Posterior vena cava (tissue), 2 donors: ENCODE data around the gene MED12L. TPM values are rescaled to one million over a fixed set of nuclear protein-coding genes. Genes with fewer than 3 reads are reported as not detected.

ENCODE experiments used
- DNase-seq: peaks from one replicate; pipeline ENCODE4 v3.0.0-alpha.2; 2020; ENCODE audit warnings: low spot score
- intact Hi-C, 2 donors: fragments of 100-400 bp; cut with DNase I; formaldehyde crosslinking; loops; one replicate each; pipeline versions ENCODE4 v1.14.1 to v1.14.2; 2022 to 2023
- total RNA-seq, 2 donors: library from RNA; stranded (reverse); fragmentation: NEBNext Ultra II Directional; extraction: Animal tissue kit (Norgen Biotek cat#: 25700); gene quantifications; one replicate each; pipeline ENCODE4 v1.2.1, GENCODE V29; 2021
- donor health status: DM: yes; HTN: yes; CAD: no.
- donor health status: DM: yes; HTN: yes; CAD: no.

Gene MED12L
- total RNA-seq, 2 donors from 2014 or later, result 0.60 to 1.00 TPM

DNA sequence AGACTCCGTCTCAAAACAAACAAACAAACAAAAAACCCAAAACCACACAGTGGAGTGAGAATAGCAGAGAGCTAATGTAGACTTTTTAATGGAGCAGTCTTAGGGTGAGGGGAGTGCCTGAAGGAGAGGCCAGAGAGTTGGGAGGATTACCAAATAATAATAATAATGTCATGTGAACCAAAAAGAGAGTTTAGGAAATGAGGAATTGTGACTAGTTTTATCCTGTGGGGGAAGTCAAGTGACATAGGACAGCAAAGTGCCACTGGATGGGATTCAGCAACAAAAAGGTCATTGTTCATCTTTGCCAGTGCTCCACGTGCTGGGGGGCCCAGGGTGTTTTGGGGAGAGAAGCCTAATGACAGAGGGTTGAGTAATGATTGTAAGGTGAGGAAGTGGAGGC is 218.3 kb downstream of the MED12L start:
- intact Hi-C loops, result no loop called here

DNA sequence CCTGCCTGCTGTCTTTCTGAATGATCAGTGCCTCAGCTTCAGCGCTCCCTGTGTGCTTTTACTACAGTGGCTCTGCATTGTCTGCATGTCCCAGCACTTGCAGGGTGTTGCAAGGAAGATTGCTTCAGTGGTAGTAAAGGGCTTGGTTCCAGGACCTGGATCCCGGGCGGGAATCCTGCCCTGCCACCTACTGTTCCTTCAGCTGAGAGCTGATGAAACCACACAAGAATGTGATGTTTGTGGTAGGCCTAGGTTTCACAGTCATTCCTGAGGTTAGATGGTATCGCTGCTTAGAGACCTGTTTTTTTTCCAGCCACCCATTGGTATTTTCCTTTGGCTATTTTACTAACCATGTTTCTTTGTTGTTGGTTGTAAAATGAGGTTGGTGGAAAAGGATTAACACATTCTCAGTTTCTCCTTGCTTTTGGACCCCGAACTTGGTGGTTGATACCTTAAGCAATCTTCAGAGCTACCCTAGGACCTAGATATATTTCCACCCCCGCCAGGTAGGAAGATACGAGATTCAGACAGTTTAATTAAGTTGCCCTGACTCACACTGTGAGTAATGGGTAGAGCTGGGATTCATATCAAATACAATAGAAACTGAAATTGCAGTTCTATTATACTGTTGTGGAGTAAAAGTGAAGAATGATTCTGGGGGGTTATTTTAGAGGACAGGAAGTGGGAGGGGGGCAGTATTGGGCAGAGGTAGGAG is 219.8 kb downstream of the MED12L start:
- intact Hi-C loops, result no loop called here
- DNase-seq, result peak; percentile 85

More for the DNA sequence above, 218.3 kb downstream of the MED12L start:
- no peak for DNase-seq

GRCh38 chr3:151305775-151306151 is 220.3 kb downstream of the MED12L start:
- no peak for DNase-seq

DNA sequence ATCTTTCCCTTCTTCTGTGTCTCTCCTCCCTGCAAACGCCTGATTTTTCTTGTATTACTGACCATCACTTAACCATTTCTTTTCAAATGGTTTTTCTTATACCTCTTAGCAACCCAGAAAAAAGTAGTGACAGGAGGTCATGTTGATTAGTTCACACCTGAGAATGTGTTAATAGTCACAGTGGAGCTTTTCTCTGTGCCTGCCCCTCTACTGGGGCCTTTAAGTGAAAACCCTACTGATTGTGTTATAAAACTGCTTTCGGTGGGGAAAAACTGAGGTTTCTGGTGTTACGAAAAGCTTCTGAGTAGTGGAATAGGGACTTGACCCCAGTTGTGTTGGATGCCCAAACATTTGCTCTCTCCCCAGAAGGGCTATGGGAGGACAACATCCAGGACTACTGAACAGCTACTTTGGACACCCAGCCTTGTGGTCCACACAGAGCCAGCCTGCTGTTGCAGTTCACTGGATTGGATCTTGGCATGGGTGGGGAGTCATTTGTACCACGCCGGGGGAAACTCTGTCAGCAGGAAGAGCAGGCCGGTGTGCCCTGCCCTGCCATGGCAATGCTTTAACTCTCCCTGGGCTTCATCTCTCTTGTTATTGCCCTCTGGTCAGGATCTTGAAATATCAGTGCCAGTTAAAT is 220.8 kb downstream of the MED12L start:
- DNase-seq, result no peak
- intact Hi-C loops, result no loop called here

More at GRCh38 chr3:151305775-151306151, 220.3 kb downstream of the MED12L start:
- intact Hi-C loops, result no loop called here

DNA sequence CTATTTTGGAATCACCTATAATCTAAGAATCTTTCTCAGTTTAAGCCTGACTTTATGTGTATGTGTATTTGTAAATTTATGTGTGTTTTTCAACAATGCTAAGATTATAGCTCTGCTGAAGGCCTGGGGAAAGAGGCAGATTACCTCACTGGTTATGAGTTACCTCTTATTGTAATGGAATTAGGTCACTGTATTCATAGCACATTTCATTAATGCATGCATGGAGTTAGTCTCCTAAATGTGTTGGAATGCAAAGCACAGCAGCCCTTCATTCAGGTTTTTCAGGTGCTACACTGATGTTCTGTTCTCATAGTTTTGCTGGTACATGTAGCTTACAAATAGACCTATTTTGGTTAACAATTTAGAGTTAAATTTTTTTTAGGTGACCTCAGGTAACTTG is 221.7 kb downstream of the MED12L start:
- intact Hi-C loops, result no loop called here
- DNase-seq, result no peak

DNA sequence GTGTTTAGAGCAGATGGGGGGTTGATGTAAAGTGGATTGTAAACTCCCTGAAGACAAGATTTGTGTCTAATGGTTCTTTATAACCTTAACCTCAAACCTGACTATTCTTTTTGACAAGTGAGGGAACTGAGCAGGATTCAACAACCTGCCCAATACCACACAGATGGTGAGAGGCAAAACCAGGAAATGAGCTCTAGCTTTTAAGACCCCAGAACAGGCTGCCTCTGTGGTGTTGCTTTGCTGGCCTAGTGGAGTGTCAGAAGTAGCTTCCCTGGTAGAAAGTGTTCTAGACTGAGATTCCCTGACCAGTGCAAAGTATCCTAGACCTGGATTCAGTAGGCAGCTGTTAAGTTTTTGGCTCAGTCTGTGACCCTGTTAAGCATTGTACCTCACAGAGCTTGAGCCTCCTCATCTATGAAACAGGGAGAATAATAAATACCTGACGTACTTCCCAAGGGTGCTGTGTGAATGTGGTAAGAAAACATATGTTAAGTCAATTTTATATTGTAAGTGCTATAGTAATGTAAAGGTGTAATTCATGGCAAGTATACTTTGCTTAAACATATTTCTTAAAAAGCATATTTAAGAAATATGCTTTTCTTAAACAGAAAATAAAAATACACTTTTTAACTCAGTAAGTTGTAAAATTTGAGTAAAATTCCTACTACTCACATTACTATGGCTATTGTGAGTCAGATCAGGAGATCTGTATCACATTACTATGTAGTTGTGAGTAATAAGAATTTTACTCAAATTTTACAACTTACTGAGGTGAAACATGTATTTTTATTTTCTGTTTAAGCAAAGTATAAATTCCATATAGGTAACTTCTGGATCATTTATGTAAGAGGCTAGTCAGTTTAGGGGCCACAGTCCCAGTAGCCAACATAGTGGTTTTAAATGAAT is 222.4 kb downstream of the MED12L start:
- DNase-seq, result no peak
- intact Hi-C loops, result no loop called here

DNA sequence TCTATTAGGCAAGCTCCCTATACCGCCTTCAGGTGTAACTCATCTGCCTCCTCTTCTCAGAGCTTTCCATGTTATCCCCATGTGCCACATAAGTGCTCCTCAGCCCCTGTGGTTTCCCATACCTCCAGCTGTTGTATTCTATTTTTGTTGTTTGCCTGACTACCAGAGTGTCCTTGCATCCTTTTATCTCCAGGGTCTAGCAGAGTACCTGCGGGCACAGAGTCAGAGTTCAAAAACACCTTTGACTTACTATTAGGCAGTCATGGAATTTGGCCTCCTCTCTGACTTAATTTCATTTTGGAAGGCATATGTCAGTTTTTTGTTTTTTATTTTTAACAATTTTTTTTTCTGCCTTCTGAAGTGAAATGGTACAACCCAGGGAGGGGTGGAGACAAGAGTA is 224.1 kb downstream of the MED12L start:
- DNase-seq, result no peak

GRCh38 chr3:151312972-151313371 is 227.5 kb downstream of the MED12L start:
- no peak for DNase-seq
- intact Hi-C loops, result no loop called here

More for the DNA sequence above, 224.1 kb downstream of the MED12L start:
- intact Hi-C loops, result no loop called here

- DNase-seq, result no peak
- intact Hi-C loops, result no loop called here
Observed at GRCh38 chr3:151314137-151314536, 228.7 kb downstream of the MED12L start.

- intact Hi-C loops, result no loop called here
- DNase-seq, result no peak
Observed at GRCh38 chr3:151314593-151314992, 229.1 kb downstream of the MED12L start.

DNA sequence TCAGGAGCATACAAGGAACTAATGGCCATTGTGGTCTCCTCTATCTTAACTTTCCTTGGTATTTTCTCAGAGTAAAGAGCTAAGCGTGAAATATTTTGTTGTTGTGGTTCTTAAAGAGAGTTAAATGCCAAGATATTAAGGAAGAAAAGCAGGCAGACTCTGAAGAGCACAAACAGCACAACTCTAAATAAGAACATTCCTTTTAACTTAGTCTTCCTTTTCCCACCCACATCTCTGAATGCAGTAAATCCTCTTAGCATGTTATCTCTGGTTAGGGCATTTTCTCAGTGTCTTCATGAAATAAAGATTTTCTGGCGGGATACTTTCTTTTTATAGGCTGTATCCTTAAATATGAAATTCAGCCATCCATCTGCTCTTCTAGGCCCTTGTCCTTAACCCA is 229.7 kb downstream of the MED12L start:
- intact Hi-C loops, result no loop called here
- no peak for DNase-seq

GRCh38 chr3:151315846-151316245 is 230.4 kb downstream of the MED12L start:
- intact Hi-C loops, result no loop called here

DNA sequence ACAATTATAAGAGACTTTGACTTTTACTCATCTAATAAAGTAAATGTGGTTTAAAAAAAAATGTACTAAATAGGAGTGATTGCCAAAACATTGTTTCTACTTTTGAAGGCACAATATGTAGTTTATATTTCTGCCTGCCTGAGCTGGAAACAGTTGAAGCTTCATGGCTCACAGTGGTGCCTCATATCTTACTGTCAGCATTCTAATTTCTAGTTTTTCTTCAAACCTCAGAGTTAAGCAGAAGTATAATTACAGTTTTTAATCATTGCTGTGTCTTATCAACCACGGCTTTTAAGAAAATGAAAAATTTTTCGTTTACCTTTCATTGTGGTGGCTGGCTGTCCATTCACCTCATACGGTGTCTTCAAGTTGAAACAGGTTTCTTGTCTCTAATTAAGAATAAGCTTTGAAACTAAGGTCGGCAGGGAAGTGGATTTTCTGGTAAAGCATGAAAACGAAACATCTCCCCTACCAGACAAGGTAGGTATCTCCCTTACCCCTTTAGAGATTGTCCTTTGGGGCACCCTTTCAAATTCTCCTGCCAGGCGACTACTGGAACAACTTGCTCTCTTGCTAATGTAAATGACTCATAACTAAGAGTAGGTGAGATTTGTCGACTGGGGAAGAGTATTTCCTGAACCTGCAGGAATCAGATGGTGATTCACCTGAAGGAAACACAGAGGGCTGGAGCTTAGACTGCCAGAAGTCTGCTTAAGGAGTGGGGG is 231.0 kb downstream of the MED12L start, which contains the start of gene GPR87:
GPR87 (minus strand) TSS at position 554 of the 725 bp plus-strand sequence. CDS start 16,720 bp downstream, outside the sequence.
- intact Hi-C loops, result no loop called here

More at GRCh38 chr3:151315846-151316245, 230.4 kb downstream of the MED12L start:
- DNase-seq, result no peak

GRCh38 chr3:151318313-151318712 is 232.8 kb downstream of the MED12L start:
- intact Hi-C loops, result no loop called here

More for the DNA sequence above, 231.0 kb downstream of the MED12L start, which contains the start of gene GPR87:
- DNase-seq, result no peak

DNA sequence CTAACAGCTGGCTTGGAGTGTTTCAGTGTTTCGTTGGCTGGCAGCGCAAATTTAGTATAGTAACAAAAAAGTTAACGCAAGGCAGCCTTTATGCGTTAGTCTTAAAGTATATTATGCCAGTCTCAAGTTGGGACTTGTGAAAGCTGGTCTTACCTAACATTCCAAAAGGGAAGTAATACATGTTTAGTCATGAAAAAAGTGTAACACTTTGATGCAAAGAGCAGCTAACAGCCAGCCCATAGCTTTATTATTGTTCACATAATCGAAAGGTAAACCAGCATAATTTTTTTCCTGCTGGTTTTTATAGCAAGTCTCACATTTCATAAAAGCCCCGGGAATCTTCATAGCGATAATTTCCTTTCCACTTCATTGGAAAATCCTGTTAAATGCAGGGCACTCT is 233.5 kb downstream of the MED12L start:
- intact Hi-C loops, result no loop called here

More at GRCh38 chr3:151318313-151318712, 232.8 kb downstream of the MED12L start:
- DNase-seq, result no peak

GRCh38 chr3:151319628-151320027 is 234.2 kb downstream of the MED12L start:
- intact Hi-C loops, result no loop called here
- DNase-seq, result no peak

More for the DNA sequence above, 233.5 kb downstream of the MED12L start:
- DNase-seq, result no peak

- DNase-seq, result no peak
Observed at GRCh38 chr3:151320131-151320530, 234.7 kb downstream of the MED12L start.

GRCh38 chr3:151321526-151321925 is 236.1 kb downstream of the MED12L start:
- DNase-seq, result no peak
- intact Hi-C loops, result no loop called here

More at GRCh38 chr3:151320131-151320530, 234.7 kb downstream of the MED12L start:
- intact Hi-C loops, result no loop called here

- no peak for DNase-seq
- intact Hi-C loops, result no loop called here
Observed at GRCh38 chr3:151322511-151322910, 237.0 kb downstream of the MED12L start.
